ENCODE results near the gene ITGB6. TPM values are rescaled to one million over a fixed set of nuclear protein-coding genes. Genes with fewer than 3 reads are reported as not detected.

The ITGB6 gene
- total RNA-seq, 1 donor from 2014 or later = not detected

GRCh38 chr2:160209516-160209856, 9.4 kb upstream of the ITGB6 start:
- Histone ChIP-seq H3K4me3 (no peak overlapping the region), H3K36me3 (no peaks in the 10 kb centered on the region), H3K27ac (no peak overlapping the region), H3K9me3 (ENCODE audit: low read depth) (no peaks in the 10 kb centered on the region), H2AFZ (replicated peaks) (no peak overlapping the region), H3K4me1 (peaks cover 12% of the 10 kb centered on the region), H3K79me2 (ENCODE audit: low read depth) (no peaks in the 10 kb centered on the region), H3K27me3 (no peaks in the 10 kb centered on the region), H3K9ac (no peak overlapping the region), H3K4me2 (no peak overlapping the region), H3F3A (ENCODE audit: low read depth) (peaks cover 24% of the 10 kb centered on the region), H4K20me1 (ENCODE audit: low read depth) (no peaks in the 10 kb centered on the region)
- peaks cover 33% of the 10 kb centered on the region for H3K4me1 Mint-ChIP-seq
- peaks cover 2% of the 10 kb centered on the region for H3K36me3 Mint-ChIP-seq
- H3K9me3 Mint-ChIP-seq = peaks cover 16% of the 10 kb centered on the region
- no peak overlapping the region for H3K4me3 Mint-ChIP-seq
- no peak overlapping the region for H3K27ac Mint-ChIP-seq
- no peak for DNase-seq (ENCODE audit: low spot score)
- H3K27me3 Mint-ChIP-seq (ENCODE audit: insufficient read depth, low read depth) = no peaks in the 10 kb centered on the region
- TF ChIP-seq EZH2phosphoT487 (IDR thresholded peaks at IDR 0.05) (no peak), CTCF (IDR thresholded peaks at IDR 0.05) (no peak), EZH2 (IDR thresholded peaks at IDR 0.05) (no peak)

GRCh38 chr2:160208655-160209515, 8.8 kb upstream of the ITGB6 start:
- H4K20me1 ChIP-seq (ENCODE audit: low read depth) = no peaks in the 10 kb centered on the region
- peak; percentile 84 for DNase-seq (ENCODE audit: low spot score)

GRCh38 chr2:160207804-160208654, 8.0 kb upstream of the ITGB6 start:
- Histone ChIP-seq H2AFZ (replicated peaks) (peak overlapping the region; percentile 33), H3K4me2 (peak overlapping the region; percentile 30), H3K79me2 (ENCODE audit: low read depth) (no peaks in the 10 kb centered on the region), H3K4me1 (peaks cover 12% of the 10 kb centered on the region), H3K36me3 (no peaks in the 10 kb centered on the region), H3K9ac (no peak overlapping the region), H3K9me3 (ENCODE audit: low read depth) (no peaks in the 10 kb centered on the region), H3F3A (ENCODE audit: low read depth) (peaks cover 24% of the 10 kb centered on the region), H3K27me3 (no peaks in the 10 kb centered on the region), H3K27ac (peak overlapping the region; percentile 92), H3K4me3 (no peak overlapping the region), H4K20me1 (ENCODE audit: low read depth) (no peaks in the 10 kb centered on the region)
- H3K9me3 Mint-ChIP-seq = peaks cover 16% of the 10 kb centered on the region
- peaks cover 33% of the 10 kb centered on the region for H3K4me1 Mint-ChIP-seq
- H3K27ac Mint-ChIP-seq = peak overlapping the region; percentile 16
- no peaks in the 10 kb centered on the region for H3K27me3 Mint-ChIP-seq (ENCODE audit: insufficient read depth, low read depth)
- no peak overlapping the region for H3K4me3 Mint-ChIP-seq
- TF ChIP-seq EZH2phosphoT487 (IDR thresholded peaks at IDR 0.05) (no peak), CTCF (IDR thresholded peaks at IDR 0.05) (no peak), EZH2 (IDR thresholded peaks at IDR 0.05) (no peak)
- peaks cover 2% of the 10 kb centered on the region for H3K36me3 Mint-ChIP-seq
- DNase-seq (ENCODE audit: low spot score) = peak; percentile 21

More at GRCh38 chr2:160208655-160209515, 8.8 kb upstream of the ITGB6 start:
- TF ChIP-seq EZH2 (IDR thresholded peaks at IDR 0.05) (no peak), EZH2phosphoT487 (IDR thresholded peaks at IDR 0.05) (no peak), CTCF (IDR thresholded peaks at IDR 0.05) (no peak)
- Histone ChIP-seq H3K27me3 (no peaks in the 10 kb centered on the region), H2AFZ (replicated peaks) (peak overlapping the region; percentile 33), H3K4me1 (peaks cover 12% of the 10 kb centered on the region), H3K27ac (peak overlapping the region; percentile 92), H3K9ac (no peak overlapping the region), H3K4me2 (peak overlapping the region; percentile 5), H3K9me3 (ENCODE audit: low read depth) (no peaks in the 10 kb centered on the region), H3K4me3 (no peak overlapping the region), H3F3A (ENCODE audit: low read depth) (peaks cover 24% of the 10 kb centered on the region), H3K36me3 (no peaks in the 10 kb centered on the region), H3K79me2 (ENCODE audit: low read depth) (no peaks in the 10 kb centered on the region)
- no peaks in the 10 kb centered on the region for H3K27me3 Mint-ChIP-seq (ENCODE audit: insufficient read depth, low read depth)
- no peak overlapping the region for H3K4me3 Mint-ChIP-seq
- peaks cover 2% of the 10 kb centered on the region for H3K36me3 Mint-ChIP-seq
- peaks cover 33% of the 10 kb centered on the region for H3K4me1 Mint-ChIP-seq
- H3K27ac Mint-ChIP-seq = peak overlapping the region; percentile 79
- peaks cover 16% of the 10 kb centered on the region for H3K9me3 Mint-ChIP-seq

All from neural progenitor cell (in vitro differentiated cells).